ENCODE measurements around the gene KLHDC7B.

The KLHDC7B gene

DNA sequence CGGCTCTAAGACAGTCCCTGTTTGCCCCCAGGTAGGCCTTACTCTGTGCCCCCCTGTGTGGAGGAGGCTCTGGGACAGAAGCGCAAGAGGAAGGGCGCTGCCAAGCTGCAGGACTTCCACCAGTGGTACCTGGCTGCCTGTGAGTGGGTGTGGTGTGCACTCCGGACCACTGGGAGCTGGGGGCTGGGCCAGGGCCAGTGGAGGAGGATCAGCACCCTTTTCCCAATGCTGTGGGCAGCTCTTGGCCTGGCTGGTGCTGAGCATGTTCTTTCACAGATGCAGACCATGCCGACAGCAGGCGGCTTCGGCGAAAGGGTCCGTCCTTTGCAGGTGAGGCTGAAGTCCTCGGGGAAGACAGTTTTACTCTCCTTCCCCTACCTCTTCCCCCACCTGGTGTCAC lies 24.0 kb upstream of the KLHDC7B start:
- Histone ChIP-seq H3K9ac (ENCODE audit: low read depth, low read length, poor library complexity, severe bottlenecking) (no peak overlapping the region), H3K4me2 (ENCODE audit: low read depth, low read length, poor library complexity, severe bottlenecking) (no peak overlapping the region), H2AFZ (ENCODE audit: low read length) (no peak overlapping the region), H3K79me2 (ENCODE audit: insufficient read depth, low read length) (peaks cover 23% of the 10 kb centered on the region; the same call in 1 of the 2 replicates), H4K20me1 (ENCODE audit: insufficient read depth, low read length, poor library complexity, severe bottlenecking) (peaks cover 3% of the 10 kb centered on the region), H3K9me2 (replicated peaks; ENCODE audit: low read depth, low read length) (no peaks in the 10 kb centered on the region), H3K4me1 (ENCODE audit: insufficient read depth, low read length, poor library complexity, severe bottlenecking) (peaks cover 6% of the 10 kb centered on the region), H3K9me3 (ENCODE audit: insufficient read depth, low read depth, low read length) (no peaks in the 10 kb centered on the region), H3K4me3 (ENCODE audit: low read length, poor library complexity, severe bottlenecking) (no peak overlapping the region), H3F3A (ENCODE audit: low read depth) (peaks cover 4% of the 10 kb centered on the region; the same call in 1 of the 2 replicates), H3K27me3 (ENCODE audit: insufficient read depth, low read length, poor library complexity, severe bottlenecking) (no peaks in the 10 kb centered on the region), H3K36me3 (ENCODE audit: insufficient read depth, low read length) (peaks cover 61% of the 10 kb centered on the region; the same call in 1 of the 2 replicates)
- TF ChIP-seq EZH2phosphoT487 (IDR thresholded peaks at IDR 0.05; ENCODE audit: borderline replicate concordance): no peak
- TF ChIP-seq, protein P1, sequence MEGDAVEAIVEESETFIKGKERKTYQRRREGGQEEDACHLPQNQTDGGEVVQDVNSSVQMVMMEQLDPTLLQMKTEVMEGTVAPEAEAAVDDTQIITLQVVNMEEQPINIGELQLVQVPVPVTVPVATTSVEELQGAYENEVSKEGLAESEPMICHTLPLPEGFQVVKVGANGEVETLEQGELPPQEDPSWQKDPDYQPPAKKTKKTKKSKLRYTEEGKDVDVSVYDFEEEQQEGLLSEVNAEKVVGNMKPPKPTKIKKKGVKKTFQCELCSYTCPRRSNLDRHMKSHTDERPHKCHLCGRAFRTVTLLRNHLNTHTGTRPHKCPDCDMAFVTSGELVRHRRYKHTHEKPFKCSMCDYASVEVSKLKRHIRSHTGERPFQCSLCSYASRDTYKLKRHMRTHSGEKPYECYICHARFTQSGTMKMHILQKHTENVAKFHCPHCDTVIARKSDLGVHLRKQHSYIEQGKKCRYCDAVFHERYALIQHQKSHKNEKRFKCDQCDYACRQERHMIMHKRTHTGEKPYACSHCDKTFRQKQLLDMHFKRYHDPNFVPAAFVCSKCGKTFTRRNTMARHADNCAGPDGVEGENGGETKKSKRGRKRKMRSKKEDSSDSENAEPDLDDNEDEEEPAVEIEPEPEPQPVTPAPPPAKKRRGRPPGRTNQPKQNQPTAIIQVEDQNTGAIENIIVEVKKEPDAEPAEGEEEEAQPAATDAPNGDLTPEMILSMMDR (conservative IDR thresholded peaks at IDR 0.05; ENCODE audit: low read length): no peak

DNA sequence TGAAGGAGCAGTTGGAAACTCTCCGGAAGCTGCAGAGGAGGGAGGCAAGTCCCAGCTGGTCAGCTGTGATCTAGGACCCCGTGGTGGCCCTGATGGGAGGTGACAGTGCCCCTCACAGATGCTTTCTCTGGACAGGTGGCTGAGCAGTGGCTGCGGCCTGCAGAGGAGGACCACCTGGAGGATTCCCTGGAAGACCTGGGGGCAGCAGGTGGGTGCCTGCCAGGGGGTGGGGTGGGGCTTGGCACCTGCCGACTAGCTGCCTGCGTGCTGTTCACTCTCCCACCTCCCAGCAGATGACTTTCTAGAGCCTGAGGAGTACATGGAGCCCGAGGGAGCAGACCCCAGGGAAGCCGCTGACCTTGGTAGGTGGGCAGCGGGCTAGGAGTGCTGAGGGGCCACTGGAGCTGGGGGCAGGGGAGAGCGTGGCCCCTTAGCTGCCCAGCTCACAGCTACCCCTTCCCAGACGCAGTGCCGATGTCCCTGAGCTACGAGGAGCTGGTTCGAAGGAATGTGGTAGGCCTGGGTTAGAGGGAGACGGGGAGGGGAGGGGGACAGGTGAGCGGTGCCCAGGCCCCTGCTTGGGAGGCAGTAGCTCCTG lies 23.4 kb upstream of the KLHDC7B start:
- H3K79me2 ChIP-seq (ENCODE audit: insufficient read depth, low read length): peaks cover 17% of the 10 kb centered on the region; the same call in 1 of the 2 replicates
- no peak overlapping the region for H2AFZ ChIP-seq (ENCODE audit: low read length)
- peaks cover 59% of the 10 kb centered on the region; the same call in 1 of the 2 replicates for H3K36me3 ChIP-seq (ENCODE audit: insufficient read depth, low read length)
- H3K9me2 ChIP-seq (replicated peaks; ENCODE audit: low read depth, low read length): no peaks in the 10 kb centered on the region
- peaks cover 12% of the 10 kb centered on the region for H3K4me1 ChIP-seq (ENCODE audit: insufficient read depth, low read length, poor library complexity, severe bottlenecking)
- no peaks in the 10 kb centered on the region for H3K9me3 ChIP-seq (ENCODE audit: insufficient read depth, low read depth, low read length)
- H3K27me3 ChIP-seq (ENCODE audit: insufficient read depth, low read length, poor library complexity, severe bottlenecking): no peaks in the 10 kb centered on the region
- TF ChIP-seq, protein P1 (conservative IDR thresholded peaks at IDR 0.05; ENCODE audit: low read length): no peak
- no peak for TF ChIP-seq EZH2phosphoT487 (IDR thresholded peaks at IDR 0.05; ENCODE audit: borderline replicate concordance)
- no peak overlapping the region for H3K4me3 ChIP-seq (ENCODE audit: low read length, poor library complexity, severe bottlenecking)
- no peak overlapping the region for H3K9ac ChIP-seq (ENCODE audit: low read depth, low read length, poor library complexity, severe bottlenecking)
- peaks cover 6% of the 10 kb centered on the region for H4K20me1 ChIP-seq (ENCODE audit: insufficient read depth, low read length, poor library complexity, severe bottlenecking)
- no peak overlapping the region for H3K4me2 ChIP-seq (ENCODE audit: low read depth, low read length, poor library complexity, severe bottlenecking)
- peaks cover 4% of the 10 kb centered on the region; the same call in 1 of the 2 replicates for H3F3A ChIP-seq (ENCODE audit: low read depth)

DNA sequence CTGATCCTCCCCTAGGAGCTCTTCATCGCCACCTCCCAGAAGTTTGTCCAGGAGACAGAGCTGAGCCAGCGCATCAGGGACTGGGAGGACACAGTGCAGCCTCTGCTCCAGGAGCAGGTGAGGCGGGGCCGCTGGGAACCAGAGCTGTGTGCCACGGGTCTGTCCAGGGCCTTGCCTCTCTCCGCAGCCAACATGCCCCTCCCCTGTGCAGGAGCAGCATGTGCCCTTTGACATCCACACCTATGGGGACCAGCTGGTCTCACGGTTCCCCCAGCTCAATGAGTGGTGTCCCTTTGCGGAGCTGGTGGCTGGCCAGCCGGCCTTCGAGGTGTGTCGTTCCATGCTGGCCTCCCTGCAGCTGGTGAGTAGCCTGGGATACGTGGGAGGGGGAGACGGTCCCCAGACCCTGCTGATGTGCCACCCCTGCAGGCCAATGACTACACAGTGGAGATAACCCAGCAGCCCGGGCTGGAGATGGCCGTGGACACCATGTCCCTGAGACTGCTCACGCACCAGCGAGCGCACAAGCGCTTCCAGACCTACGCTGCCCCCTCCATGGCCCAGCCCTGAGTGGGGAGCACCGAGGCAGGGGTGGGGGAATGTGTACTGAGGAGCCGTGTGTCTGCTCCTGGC lies 22.8 kb upstream of the KLHDC7B start:
- Histone ChIP-seq H3K9me2 (replicated peaks; ENCODE audit: low read depth, low read length) (no peaks in the 10 kb centered on the region), H3K4me2 (ENCODE audit: low read depth, low read length, poor library complexity, severe bottlenecking) (no peak overlapping the region), H3K27me3 (ENCODE audit: insufficient read depth, low read length, poor library complexity, severe bottlenecking) (no peaks in the 10 kb centered on the region), H3K36me3 (ENCODE audit: insufficient read depth, low read length) (peaks cover 53% of the 10 kb centered on the region; the same call in 1 of the 2 replicates), H3F3A (ENCODE audit: low read depth) (peaks cover 4% of the 10 kb centered on the region; the same call in 1 of the 2 replicates), H3K79me2 (ENCODE audit: insufficient read depth, low read length) (peaks cover 16% of the 10 kb centered on the region; the same call in 1 of the 2 replicates), H3K9ac (ENCODE audit: low read depth, low read length, poor library complexity, severe bottlenecking) (no peak overlapping the region), H3K4me3 (ENCODE audit: low read length, poor library complexity, severe bottlenecking) (no peak overlapping the region), H2AFZ (ENCODE audit: low read length) (no peak overlapping the region), H3K9me3 (ENCODE audit: insufficient read depth, low read depth, low read length) (no peaks in the 10 kb centered on the region), H4K20me1 (ENCODE audit: insufficient read depth, low read length, poor library complexity, severe bottlenecking) (peaks cover 9% of the 10 kb centered on the region), H3K4me1 (ENCODE audit: insufficient read depth, low read length, poor library complexity, severe bottlenecking) (peaks cover 16% of the 10 kb centered on the region)
- TF ChIP-seq, protein P1 (conservative IDR thresholded peaks at IDR 0.05; ENCODE audit: low read length): no peak
- no peak for TF ChIP-seq EZH2phosphoT487 (IDR thresholded peaks at IDR 0.05; ENCODE audit: borderline replicate concordance)

Measured in Loucy (cell line).